ENCODE results near the gene MBNL2. TPM values are rescaled to one million over a fixed set of nuclear protein-coding genes. Genes with fewer than 3 reads are reported as not detected.

Gene MBNL2
- total RNA-seq, 1 donor from 2014 or later: 16.9 TPM

DNA sequence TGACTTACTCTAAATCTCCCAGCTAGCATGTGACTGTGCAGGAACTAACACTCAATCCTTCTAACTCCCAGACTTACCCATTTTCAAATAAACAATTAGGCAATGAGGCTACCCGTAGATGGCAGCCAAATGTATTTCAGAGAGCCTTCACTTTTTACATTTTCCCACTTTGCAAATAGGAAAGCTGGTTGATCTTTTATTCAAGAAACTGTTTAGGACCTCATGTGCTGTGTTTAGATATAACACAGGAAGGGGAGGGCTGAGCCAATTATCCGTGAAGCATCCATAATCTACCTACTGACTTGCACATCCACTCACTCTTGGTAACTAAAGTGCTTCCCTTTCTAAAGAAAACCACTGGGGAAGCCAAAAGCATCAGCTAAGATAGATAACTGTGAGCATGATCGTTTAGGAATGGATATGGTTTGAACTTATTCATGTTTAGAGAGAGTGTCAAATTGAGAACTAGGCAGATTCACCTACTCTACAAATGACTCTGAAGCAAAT lies 33.4 kb downstream of the MBNL2 start:
- H3K9me3 Mint-ChIP-seq: no peaks in the 10 kb centered on the region
- H3K4me3 Mint-ChIP-seq: no peak overlapping the region
- H3K27me3 Mint-ChIP-seq (ENCODE audit: low read depth): no peaks in the 10 kb centered on the region
- H3K27ac Mint-ChIP-seq (ENCODE audit: unreplicated experiment): no peak overlapping the region
- peaks cover 44% of the 10 kb centered on the region for H3K4me1 Mint-ChIP-seq
- no peaks in the 10 kb centered on the region for H3K36me3 Mint-ChIP-seq (ENCODE audit: low read depth)
- DNase-seq (ENCODE audit: low read depth, low spot score): no peak
- TF ChIP-seq, protein P1, sequence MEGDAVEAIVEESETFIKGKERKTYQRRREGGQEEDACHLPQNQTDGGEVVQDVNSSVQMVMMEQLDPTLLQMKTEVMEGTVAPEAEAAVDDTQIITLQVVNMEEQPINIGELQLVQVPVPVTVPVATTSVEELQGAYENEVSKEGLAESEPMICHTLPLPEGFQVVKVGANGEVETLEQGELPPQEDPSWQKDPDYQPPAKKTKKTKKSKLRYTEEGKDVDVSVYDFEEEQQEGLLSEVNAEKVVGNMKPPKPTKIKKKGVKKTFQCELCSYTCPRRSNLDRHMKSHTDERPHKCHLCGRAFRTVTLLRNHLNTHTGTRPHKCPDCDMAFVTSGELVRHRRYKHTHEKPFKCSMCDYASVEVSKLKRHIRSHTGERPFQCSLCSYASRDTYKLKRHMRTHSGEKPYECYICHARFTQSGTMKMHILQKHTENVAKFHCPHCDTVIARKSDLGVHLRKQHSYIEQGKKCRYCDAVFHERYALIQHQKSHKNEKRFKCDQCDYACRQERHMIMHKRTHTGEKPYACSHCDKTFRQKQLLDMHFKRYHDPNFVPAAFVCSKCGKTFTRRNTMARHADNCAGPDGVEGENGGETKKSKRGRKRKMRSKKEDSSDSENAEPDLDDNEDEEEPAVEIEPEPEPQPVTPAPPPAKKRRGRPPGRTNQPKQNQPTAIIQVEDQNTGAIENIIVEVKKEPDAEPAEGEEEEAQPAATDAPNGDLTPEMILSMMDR (conservative IDR thresholded peaks at IDR 0.05): no peak

DNA sequence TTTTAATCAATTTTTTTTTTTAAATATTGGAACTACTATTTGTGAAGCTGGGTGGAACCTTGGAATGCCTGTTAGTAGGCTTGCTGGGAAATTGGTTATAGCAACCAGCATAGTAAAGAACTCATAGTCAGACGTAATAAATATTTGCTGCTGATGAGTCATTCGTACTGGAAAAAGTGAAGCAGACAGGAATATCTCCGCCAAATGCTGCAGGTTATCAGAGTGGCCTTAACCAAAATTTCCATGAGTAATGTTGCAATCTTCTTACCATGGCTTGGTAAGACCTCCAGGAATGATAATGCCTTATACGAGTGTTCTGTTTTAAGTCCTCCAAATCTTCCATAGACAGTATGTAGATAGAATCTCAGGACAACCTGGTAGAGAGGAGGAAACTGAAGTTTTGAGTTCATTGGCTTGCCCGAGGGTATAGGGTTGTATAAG lies 34.2 kb downstream of the MBNL2 start:
- H3K27me3 Mint-ChIP-seq (ENCODE audit: low read depth): no peaks in the 10 kb centered on the region
- no peak for DNase-seq (ENCODE audit: low read depth, low spot score)
- no peak overlapping the region for H3K4me3 Mint-ChIP-seq
- peaks cover 3% of the 10 kb centered on the region for H3K36me3 Mint-ChIP-seq (ENCODE audit: low read depth)
- H3K4me1 Mint-ChIP-seq: peaks cover 46% of the 10 kb centered on the region
- no peak overlapping the region for H3K27ac Mint-ChIP-seq (ENCODE audit: unreplicated experiment)
- H3K9me3 Mint-ChIP-seq: no peaks in the 10 kb centered on the region
- TF ChIP-seq, protein P1 (conservative IDR thresholded peaks at IDR 0.05): no peak

DNA sequence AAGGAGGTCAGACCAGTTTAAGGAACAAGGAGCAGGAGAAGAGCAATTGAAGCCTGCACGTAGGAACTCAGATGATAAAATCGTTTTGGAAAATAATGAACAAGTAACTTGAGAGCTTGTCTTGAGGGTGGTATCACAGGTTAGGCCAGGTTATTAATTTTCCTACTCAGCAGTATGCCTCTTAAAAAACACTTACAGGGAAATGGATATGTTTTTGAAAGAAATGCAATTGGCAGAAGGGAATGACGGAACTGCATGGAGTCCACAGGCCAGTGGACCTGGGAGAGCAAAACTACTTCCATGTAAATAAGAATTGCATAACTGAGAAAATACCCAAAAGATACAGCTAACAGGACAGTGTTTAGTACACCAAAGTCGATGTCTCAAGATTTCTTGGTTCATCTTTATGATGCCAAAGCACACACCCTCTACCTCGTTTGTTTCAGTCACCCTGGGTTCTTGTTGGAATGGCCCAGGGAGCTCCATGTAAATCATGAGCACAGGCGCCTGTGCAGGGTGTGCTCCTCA lies 35.2 kb downstream of the MBNL2 start:
- DNase-seq (ENCODE audit: low read depth, low spot score): no peak
- peaks cover 3% of the 10 kb centered on the region for H3K36me3 Mint-ChIP-seq (ENCODE audit: low read depth)
- no peak overlapping the region for H3K27ac Mint-ChIP-seq (ENCODE audit: unreplicated experiment)
- no peaks in the 10 kb centered on the region for H3K9me3 Mint-ChIP-seq
- no peaks in the 10 kb centered on the region for H3K27me3 Mint-ChIP-seq (ENCODE audit: low read depth)
- H3K4me1 Mint-ChIP-seq: peaks cover 55% of the 10 kb centered on the region
- TF ChIP-seq, protein P1 (conservative IDR thresholded peaks at IDR 0.05): no peak
- no peak overlapping the region for H3K4me3 Mint-ChIP-seq

DNA sequence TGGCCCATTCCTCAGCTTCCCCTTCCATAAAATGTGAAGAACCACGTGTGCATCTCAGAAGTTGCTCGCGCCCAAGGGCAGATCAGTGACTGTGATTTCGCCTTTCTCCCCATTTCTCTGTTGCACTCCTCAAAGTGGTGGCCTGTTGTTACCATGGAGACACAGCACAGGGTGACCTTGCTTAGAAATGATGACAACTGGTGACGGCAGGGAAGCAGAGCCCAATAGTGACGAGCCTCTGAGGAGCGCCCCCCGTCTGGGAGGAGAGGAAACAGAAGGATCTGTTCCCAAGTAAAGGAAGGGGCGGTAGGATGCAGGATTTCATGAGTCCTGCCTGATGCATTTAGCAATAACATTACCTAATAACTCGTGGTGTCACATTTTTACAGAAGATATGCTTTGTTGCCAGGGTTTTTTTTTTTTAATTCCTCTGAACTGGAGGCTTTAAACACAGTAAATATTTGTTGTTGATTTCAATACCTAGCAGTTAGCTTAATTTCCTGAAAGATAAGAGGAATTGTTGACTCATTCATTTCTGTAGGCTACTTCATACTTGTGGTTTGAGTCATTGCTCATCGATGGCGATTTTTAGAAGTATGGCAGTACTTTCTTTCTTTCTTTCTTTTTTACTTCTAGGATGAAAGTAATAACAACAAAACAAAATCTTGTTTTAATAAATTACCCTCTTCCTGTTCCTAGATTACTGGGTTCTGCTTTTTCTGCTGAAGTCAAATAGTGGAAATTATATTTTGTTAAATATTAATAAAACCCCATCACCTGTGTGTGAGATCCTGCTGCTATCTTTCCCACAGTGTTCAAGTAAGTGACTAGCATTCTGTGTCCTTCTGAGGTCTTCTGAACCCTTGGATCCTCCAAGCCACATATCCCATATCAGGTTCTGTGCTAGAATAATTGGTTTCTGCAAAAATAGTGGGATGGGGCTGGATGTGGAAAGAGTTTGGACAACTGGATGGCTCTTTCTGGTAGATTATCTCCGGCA lies 36.0 kb downstream of the MBNL2 start:
- Mint-ChIP-seq H3K36me3 (ENCODE audit: low read depth) (peaks cover 4% of the 10 kb centered on the region), H3K27ac (ENCODE audit: unreplicated experiment) (peak overlapping the region; percentile 93), H3K4me1 (peaks cover 61% of the 10 kb centered on the region), H3K9me3 (no peaks in the 10 kb centered on the region), H3K27me3 (ENCODE audit: low read depth) (no peaks in the 10 kb centered on the region), H3K4me3 (no peak overlapping the region)
- no peak for DNase-seq (ENCODE audit: low read depth, low spot score)
- TF ChIP-seq, protein P1 (conservative IDR thresholded peaks at IDR 0.05): no peak

DNA sequence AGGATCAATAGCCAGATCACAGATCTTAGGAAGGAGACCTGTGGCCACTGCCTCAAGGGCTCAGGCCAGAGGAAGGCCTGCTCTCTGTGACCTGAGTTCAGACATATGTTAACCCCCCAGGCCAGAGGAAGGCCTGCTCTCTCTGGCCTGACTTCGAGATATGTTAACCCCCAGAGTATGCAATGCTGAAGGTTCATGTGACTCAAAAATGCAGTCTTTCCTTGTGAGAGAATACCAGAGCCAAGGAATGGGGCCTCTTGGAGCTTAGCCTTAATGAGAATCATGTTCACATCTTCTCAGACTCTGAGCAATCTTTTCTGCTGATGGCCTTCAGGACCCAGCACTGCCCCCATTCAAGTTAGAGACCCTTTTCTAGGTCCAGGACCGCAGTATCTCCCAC lies 36.7 kb downstream of the MBNL2 start:
- Mint-ChIP-seq H3K4me1 (peaks cover 62% of the 10 kb centered on the region), H3K27me3 (ENCODE audit: low read depth) (no peaks in the 10 kb centered on the region), H3K4me3 (no peak overlapping the region), H3K27ac (ENCODE audit: unreplicated experiment) (peak overlapping the region; percentile 93), H3K36me3 (ENCODE audit: low read depth) (peaks cover 6% of the 10 kb centered on the region), H3K9me3 (no peaks in the 10 kb centered on the region)
- DNase-seq (ENCODE audit: low read depth, low spot score): no peak
- TF ChIP-seq, protein P1 (conservative IDR thresholded peaks at IDR 0.05): no peak

Data from neural crest cell (in vitro differentiated cells).